Endothelial cell of umbilical vein (primary cell): ENCODE measurements around the gene CRTC2. TPM values are rescaled to one million over a fixed set of nuclear protein-coding genes. Genes with fewer than 3 reads are reported as not detected.

ENCODE experiments used
- BruUV-seq: library from RNA; stranded (reverse); fragments of 400-500 nt; replicated peaks from 2 replicates; lab custom pipeline; 2021; lab: Mats Ljungman, UMichigan
- CTCF ChIA-PET: fragments of 300-600, 350-600 bp; sonication (Branson Sonifier 250); formaldehyde crosslinking; loops from one replicate; lab custom pipeline; 2021; ENCODE audit warnings: antibody characterized with exemption, inconsistent platforms; lab: Charles Lee
- POLR2A ChIA-PET: fragments of 300-600, 350-600 bp; sonication (Branson Sonifier 250); formaldehyde crosslinking; loops from one replicate; lab custom pipeline; 2021; ENCODE audit warnings: antibody characterized with exemption, inconsistent platforms; lab: Charles Lee
- DNase-seq: peaks from one replicate; pipeline ENCODE4 v3.0.0-alpha.2; 2011; ENCODE audit warnings: low read depth, low spot score
- FAIRE-seq: peaks from 2 replicates; lab custom pipeline; 2011; peaks lifted over from hg19 to GRCh38; lab: Jason Lieb, UNC
- H2AFZ ChIP-seq: 2 replicates; pipeline ENCODE4 v1.6.0; 2012; ENCODE audit warnings: low read depth, low read length, control low read depth, inconsistent platforms
- H3K27ac ChIP-seq: 2 replicates; pipeline ENCODE4 v1.5.1; 2011; ENCODE audit warnings: low read depth, mild to moderate bottlenecking, control low read depth, low read length, moderate library complexity; ENCODE audit not compliant: insufficient read depth
- H3K27me3 ChIP-seq, 2 experiments: 2 replicates each; pipeline versions ENCODE4 v1.6.0 to v1.6.1; 2011; ENCODE audit warnings: low read length in 2 of 2, mixed read lengths in 1 of 2; ENCODE audit not compliant: control insufficient read depth in 2 of 2, insufficient read depth in 2 of 2
- H3K36me3 ChIP-seq, 2 experiments: 2 replicates in 1 of 2; 3 replicates in 1 of 2; pipeline ENCODE4 v1.5.1; 2011; ENCODE audit warnings: low read length in 2 of 2, mild to moderate bottlenecking in 1 of 2, moderate library complexity in 1 of 2; ENCODE audit not compliant: control insufficient read depth in 2 of 2, insufficient read depth in 2 of 2; ENCODE audit errors: extremely low read depth in 1 of 2
- H3K4me1 ChIP-seq: 3 replicates; pipeline ENCODE4 v1.5.1; 2011; ENCODE audit warnings: mild to moderate bottlenecking, low read length; ENCODE audit not compliant: control insufficient read depth, insufficient read depth; ENCODE audit errors: extremely low read depth
- H3K4me2 ChIP-seq: 2 replicates; pipeline ENCODE4 v1.6.1; 2011; ENCODE audit warnings: low read length, control low read depth, mixed read lengths; ENCODE audit not compliant: insufficient read depth
- H3K4me3 ChIP-seq, 3 experiments: fragments of 200-600 bp in 1 of 3; sonication (generic), shearing (Covaris generic) in 1 of 3; replicated peaks in 1 of 3; 2 replicates each; pipeline ENCODE4 v1.5.1; 2011 to 2016; ENCODE audit warnings: control low read depth in 3 of 3, low read length in 3 of 3, mild to moderate bottlenecking in 2 of 3, inconsistent platforms in 1 of 3, low read depth in 1 of 3, moderate library complexity in 1 of 3; ENCODE audit not compliant: insufficient read depth in 1 of 3
- H3K79me2 ChIP-seq: 2 replicates; pipeline ENCODE4 v1.6.0; 2012; ENCODE audit warnings: low read length, inconsistent platforms; ENCODE audit not compliant: control insufficient read depth, insufficient read depth
- H3K9ac ChIP-seq: replicated peaks from 2 replicates; pipeline ENCODE3; 2011; ENCODE audit warnings: low read length, control low read depth; ENCODE audit not compliant: insufficient read depth; ENCODE audit errors: extremely low read depth
- H3K9me1 ChIP-seq: replicated peaks from 3 replicates; pipeline ENCODE4 v1.6.0; 2011; ENCODE audit warnings: mild to moderate bottlenecking, low read length; ENCODE audit not compliant: control insufficient read depth, insufficient read depth; ENCODE audit errors: extremely low read depth
- H3K9me3 ChIP-seq: replicated peaks from 2 replicates; pipeline ENCODE4 v1.5.1; 2012; ENCODE audit warnings: low read length, inconsistent platforms; ENCODE audit not compliant: control insufficient read depth, insufficient read depth
- H4K20me1 ChIP-seq: replicated peaks from 2 replicates; pipeline ENCODE3; 2011; ENCODE audit warnings: mild to moderate bottlenecking, low read length; ENCODE audit not compliant: control insufficient read depth, insufficient read depth; ENCODE audit errors: extremely low read depth
- EZH2 ChIP-seq: IDR thresholded peaks from 2 replicates; pipeline ENCODE4 v1.6.1; 2012; ENCODE audit warnings: borderline replicate concordance, low read depth, mild to moderate bottlenecking, moderate library complexity, low read length, inconsistent platforms; ENCODE audit not compliant: severe bottlenecking
- FOS ChIP-seq: IDR thresholded peaks from 2 replicates; pipeline ENCODE4 v1.6.1; 2011; ENCODE audit warnings: mild to moderate bottlenecking, low read length, moderate library complexity, borderline replicate concordance; ENCODE audit not compliant: insufficient read depth
- GATA2 ChIP-seq: IDR thresholded peaks from 2 replicates; pipeline ENCODE4 v1.7.0; 2011; ENCODE audit warnings: low read depth, mild to moderate bottlenecking, moderate library complexity, mixed read lengths, low read length; ENCODE audit not compliant: insufficient read length, insufficient read depth
- JUN ChIP-seq: IDR thresholded peaks from 2 replicates; pipeline ENCODE4 v1.6.1; 2011; ENCODE audit warnings: borderline replicate concordance, low read depth; ENCODE audit not compliant: insufficient read length, insufficient read depth
- MYC ChIP-seq: IDR thresholded peaks from one replicate; pipeline ENCODE4 v1.6.1; 2011; ENCODE audit warnings: mild to moderate bottlenecking, low read depth, low read length
- POLR2A ChIP-seq: IDR thresholded peaks from 2 replicates; pipeline ENCODE4 v1.6.1; 2012; ENCODE audit warnings: low read depth, mild to moderate bottlenecking, control low read depth, low read length
- POLR2AphosphoS5 ChIP-seq: IDR thresholded peaks from 2 replicates; pipeline ENCODE4 v1.6.1; 2012; ENCODE audit warnings: low read depth, mild to moderate bottlenecking, control low read depth, low read length, moderate library complexity; ENCODE audit not compliant: insufficient read depth
- dilution Hi-C: fragments of 300-500 bp; cut with MboI; formaldehyde crosslinking; loops from one replicate; pipeline ENCODE4 v1.15.0; 2019; ENCODE audit warnings: low sequenced_read_pairs; ENCODE audit not compliant: extremely low pct_ligation_motif_present
- intact Hi-C: fragments of 100-400 bp; cut with micrococcal nuclease; formaldehyde crosslinking; loops from one replicate; pipeline ENCODE4 v1.10.0; 2022
- polyA plus RNA-seq, 4 experiments: library from polyadenylated mRNA; depleted of rRNA in 3 of 4; stranded (reverse) in 3 of 4; unstranded in 1 of 4; fragments of >200 nt; gene quantifications; 2 replicates each; pipeline versions ENCODE4 v1.2.1 to v1.2.3, GENCODE V29; 2011 to 2012; ENCODE audit warnings: missing spikeins in 1 of 4
- total RNA-seq: library from RNA; stranded (reverse); gene quantifications from 2 replicates; pipeline ENCODE4 v1.2.3, GENCODE V29; 2021
- TF ChIP-seq, protein P1 (sequence below), 2 donors: IDR thresholded peaks; 1 replicate in 1 of 2; 2 replicates in 1 of 2; pipeline ENCODE4 v1.5.1; 2011; ENCODE audit warnings: low read length in 2 of 2, mild to moderate bottlenecking in 2 of 2, moderate library complexity in 2 of 2, control low read depth in 1 of 2, inconsistent platforms in 1 of 2, low read depth in 1 of 2; ENCODE audit not compliant: insufficient read depth in 1 of 2; ENCODE audit errors: extremely low read depth in 1 of 2
- TF ChIP-seq, protein P2 (sequence below): IDR thresholded peaks from 2 replicates; pipeline ENCODE4 v1.6.1; 2011; ENCODE audit not compliant: insufficient read depth, insufficient read length

Gene CRTC2
- total and polyA plus RNA-seq, 2 donors (not counting 3 experiments of a cell fraction or from before 2014, with no cell fraction given) = 40.2 to 42.2 TPM

DNA sequence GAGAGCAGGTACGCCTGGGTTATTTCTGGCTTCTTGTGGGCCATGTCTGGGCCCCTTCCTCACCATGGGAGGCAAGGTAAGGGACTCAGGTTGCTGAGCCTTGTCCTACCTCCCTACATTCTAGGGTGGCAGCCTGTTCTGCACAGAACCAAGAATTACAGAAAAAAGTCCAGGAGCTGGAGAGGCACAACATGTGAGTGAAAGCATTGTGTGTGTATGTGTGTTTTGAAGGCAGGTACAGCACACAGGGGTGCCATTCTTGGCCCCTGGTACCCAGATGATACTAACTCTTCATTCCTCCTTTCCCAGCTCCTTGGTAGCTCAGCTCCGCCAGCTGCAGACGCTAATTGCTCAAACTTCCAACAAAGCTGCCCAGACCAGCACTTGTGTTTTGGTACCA lies 14.7 kb upstream of the CRTC2 start:
- dilution Hi-C loops = no loop called here
- Histone ChIP-seq H3K4me2 (no peak overlapping the region), H3K9me1 (no peaks in the 10 kb centered on the region), H3K27me3 (no peaks in the 10 kb centered on the region), H3K79me2 (peaks cover 16% of the 10 kb centered on the region), H4K20me1 (no peaks in the 10 kb centered on the region), H3K27ac (no peak overlapping the region), H3K4me1 (peaks cover 14% of the 10 kb centered on the region), H3K9ac (no peak overlapping the region), H3K36me3 (peaks cover 3 to 13% of the 10 kb centered on the region in 2 experiments), H2AFZ (no peak overlapping the region), H3K9me3 (no peaks in the 10 kb centered on the region), H3K4me3 (no peak overlapping the region)
- no TSS peak for BruUV-seq
- intact Hi-C loops = no loop called here
- CTCF ChIA-PET = interaction anchor here (1.1 kb wide), 1 partner anchor 27 kb away, joined by 3 read pairs; the partner anchor contains the start of gene DENND4B
- POLR2A ChIA-PET = no interaction called here
- FAIRE-seq (no peak), DNase-seq (no peak)
- peak; percentile 34 for TF ChIP-seq POLR2A
- TF ChIP-seq POLR2AphosphoS5 = no peak
- no peak for TF ChIP-seq FOS
- TF ChIP-seq, protein P1, sequence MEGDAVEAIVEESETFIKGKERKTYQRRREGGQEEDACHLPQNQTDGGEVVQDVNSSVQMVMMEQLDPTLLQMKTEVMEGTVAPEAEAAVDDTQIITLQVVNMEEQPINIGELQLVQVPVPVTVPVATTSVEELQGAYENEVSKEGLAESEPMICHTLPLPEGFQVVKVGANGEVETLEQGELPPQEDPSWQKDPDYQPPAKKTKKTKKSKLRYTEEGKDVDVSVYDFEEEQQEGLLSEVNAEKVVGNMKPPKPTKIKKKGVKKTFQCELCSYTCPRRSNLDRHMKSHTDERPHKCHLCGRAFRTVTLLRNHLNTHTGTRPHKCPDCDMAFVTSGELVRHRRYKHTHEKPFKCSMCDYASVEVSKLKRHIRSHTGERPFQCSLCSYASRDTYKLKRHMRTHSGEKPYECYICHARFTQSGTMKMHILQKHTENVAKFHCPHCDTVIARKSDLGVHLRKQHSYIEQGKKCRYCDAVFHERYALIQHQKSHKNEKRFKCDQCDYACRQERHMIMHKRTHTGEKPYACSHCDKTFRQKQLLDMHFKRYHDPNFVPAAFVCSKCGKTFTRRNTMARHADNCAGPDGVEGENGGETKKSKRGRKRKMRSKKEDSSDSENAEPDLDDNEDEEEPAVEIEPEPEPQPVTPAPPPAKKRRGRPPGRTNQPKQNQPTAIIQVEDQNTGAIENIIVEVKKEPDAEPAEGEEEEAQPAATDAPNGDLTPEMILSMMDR (IDR thresholded peaks at IDR 0.05; ENCODE audit: extremely low read depth in 1 of 2, insufficient read depth in 1 of 2, low read depth in 1 of 2, low read length in 2 of 2) = no peak
- TF ChIP-seq, protein P2, sequence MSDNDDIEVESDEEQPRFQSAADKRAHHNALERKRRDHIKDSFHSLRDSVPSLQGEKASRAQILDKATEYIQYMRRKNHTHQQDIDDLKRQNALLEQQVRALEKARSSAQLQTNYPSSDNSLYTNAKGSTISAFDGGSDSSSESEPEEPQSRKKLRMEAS = no peak

DNA sequence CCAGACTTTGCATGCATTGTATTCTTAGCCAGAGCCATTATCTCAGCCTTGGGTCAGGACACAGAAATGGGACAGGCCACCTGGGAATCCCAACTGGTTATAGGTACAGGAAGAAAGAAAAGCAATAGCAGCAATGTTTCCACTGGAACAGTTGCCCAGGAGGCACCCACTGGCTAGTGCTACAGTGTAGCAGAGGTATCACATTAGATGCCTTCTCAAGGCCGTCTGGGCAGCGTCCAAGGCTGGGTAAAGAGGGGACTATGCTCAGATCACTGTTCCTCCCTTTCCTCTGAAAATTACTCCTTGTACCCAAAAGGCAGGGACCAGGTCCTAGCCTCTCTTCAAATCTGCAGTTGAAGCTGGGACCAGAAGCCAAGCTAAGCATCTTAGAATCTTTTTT lies 11.9 kb upstream of the CRTC2 start:
- no peak for TF ChIP-seq MYC
- TF ChIP-seq, protein P1 (IDR thresholded peaks at IDR 0.05; ENCODE audit: extremely low read depth in 1 of 2, insufficient read depth in 1 of 2, low read depth in 1 of 2, low read length in 2 of 2) = no peak
- TF ChIP-seq POLR2A = no peak
- no peak for TF ChIP-seq GATA2
- no peak for TF ChIP-seq FOS
- TF ChIP-seq EZH2 = no peak
- TF ChIP-seq, protein P2 = no peak
- no peak for TF ChIP-seq JUN
- TF ChIP-seq POLR2AphosphoS5 = no peak
- no peaks in the 10 kb centered on the region for H3K9me1 ChIP-seq
- H3K36me3 ChIP-seq = peaks cover 0 to 11% of the 10 kb centered on the region in 2 experiments
- H3K9ac ChIP-seq = no peak overlapping the region
- H3K27ac ChIP-seq = no peak overlapping the region
- ChIA-PET POLR2A (no interaction called here), CTCF (interaction anchor here (4.7 kb wide), 1 partner anchor 25 kb away, joined by 37 read pairs; the partner anchor contains the start of gene DENND4B)
- no peaks in the 10 kb centered on the region for H4K20me1 ChIP-seq
- DNase-seq (no peak), FAIRE-seq (no peak)
- H3K27me3 ChIP-seq = no peaks in the 10 kb centered on the region
- H3K4me2 ChIP-seq = no peak overlapping the region
- BruUV-seq = no TSS peak
- H3K4me1 ChIP-seq = peaks cover 18% of the 10 kb centered on the region
- no peaks in the 10 kb centered on the region for H3K79me2 ChIP-seq
- H2AFZ ChIP-seq = no peak overlapping the region
- dilution Hi-C loops (no loop called here), intact Hi-C loops (no loop called here)
- H3K9me3 ChIP-seq = no peaks in the 10 kb centered on the region
- H3K4me3 ChIP-seq = no peak overlapping the region
